IPS DF 19.7 (cell line): ENCODE data around the gene VPS33B.

Source experiments
- DNase-seq: peaks from one replicate; pipeline ENCODE4 v3.0.0-alpha.2; 2013; ENCODE audit warnings: low read depth, low spot score

VPS33B gene

DNA sequence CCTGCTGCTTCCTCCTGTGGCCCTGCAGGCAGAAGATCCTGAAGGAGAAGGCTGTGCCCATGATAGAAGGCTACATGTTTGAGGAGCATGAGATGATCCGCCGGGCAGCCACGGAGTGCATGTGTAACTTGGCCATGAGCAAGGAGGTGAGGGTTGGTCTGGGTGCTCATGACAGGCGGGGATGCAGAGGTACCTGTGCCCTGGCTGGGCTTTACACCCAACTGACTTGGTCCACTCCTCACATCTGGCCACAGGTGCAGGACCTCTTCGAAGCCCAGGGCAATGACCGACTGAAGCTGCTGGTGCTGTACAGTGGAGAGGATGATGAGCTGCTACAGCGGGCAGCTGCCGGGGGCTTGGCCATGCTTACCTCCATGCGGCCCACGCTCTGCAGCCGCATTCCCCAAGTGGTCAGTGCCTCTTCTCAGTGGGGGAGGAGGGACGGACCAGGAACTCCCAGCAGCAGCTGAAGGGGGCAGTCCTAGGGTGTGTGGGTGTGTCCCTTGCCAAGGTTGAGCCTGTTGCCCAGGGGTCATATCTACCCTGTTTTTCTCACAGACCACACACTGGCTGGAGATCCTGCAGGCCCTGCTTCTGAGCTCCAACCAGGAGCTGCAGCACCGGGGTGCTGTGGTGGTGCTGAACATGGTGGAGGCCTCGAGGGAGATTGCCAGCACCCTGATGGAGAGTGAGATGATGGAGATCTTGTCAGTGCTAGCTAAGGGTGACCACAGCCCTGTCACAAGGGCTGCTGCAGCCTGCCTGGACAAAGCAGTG, 69.3 kb downstream of the VPS33B start:
- no peak for DNase-seq

- no peak for DNase-seq
These were observed 71.7 kb downstream of the VPS33B start for GRCh38 chr15:90950676-90951075.

DNA sequence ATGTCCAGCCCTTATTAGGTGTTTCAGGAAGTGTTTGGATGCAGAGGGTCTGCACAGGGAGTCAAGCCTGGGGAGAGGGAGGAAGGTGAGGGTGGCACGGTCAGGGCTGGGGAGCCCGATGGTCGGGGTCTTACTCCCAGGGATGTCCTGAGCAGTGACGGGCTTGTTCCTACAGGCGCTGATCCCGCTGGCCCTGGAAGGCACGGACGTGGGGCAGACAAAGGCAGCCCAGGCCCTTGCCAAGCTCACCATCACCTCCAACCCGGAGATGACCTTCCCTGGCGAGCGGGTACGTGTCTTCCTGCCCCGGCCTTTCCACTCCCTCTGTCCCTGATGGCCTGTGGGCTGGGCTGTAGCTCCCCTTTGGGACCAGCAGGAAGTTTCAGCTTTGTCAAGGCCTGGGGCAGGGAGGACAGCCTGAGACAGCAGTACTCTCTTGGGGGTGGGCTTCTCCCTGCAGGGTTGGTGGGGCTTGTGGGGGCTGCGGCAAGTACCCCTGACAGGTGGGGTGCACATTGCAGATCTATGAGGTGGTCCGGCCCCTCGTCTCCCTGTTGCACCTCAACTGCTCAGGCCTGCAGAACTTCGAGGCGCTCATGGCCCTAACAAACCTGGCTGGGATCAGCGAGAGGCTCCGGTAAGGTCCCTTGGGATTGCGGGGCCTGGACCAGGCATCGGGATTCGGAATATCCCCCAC, 72.3 kb downstream of the VPS33B start:
- no peak for DNase-seq
